DOHH2 (cell line): ENCODE results near the gene IFNA5.

Source experiments
- H3F3A ChIP-seq: fragments of 200-600 bp; sonication (generic), shearing (Covaris generic); 2 replicates; pipeline ENCODE4 v1.6.0; 2016; ENCODE audit warnings: antibody characterized with exemption, mild to moderate bottlenecking; ENCODE audit not compliant: control insufficient read depth, insufficient read depth
- H3K27ac ChIP-seq: fragments of 200-600 bp; sonication (generic); 2 replicates; pipeline ENCODE4 v1.5.1; 2014; ENCODE audit warnings: low read depth, mild to moderate bottlenecking, low read length, moderate library complexity
- H3K27me3 ChIP-seq: fragments of 200-600 bp; sonication (generic); 2 replicates; pipeline ENCODE4 v1.6.1; 2014; ENCODE audit warnings: mild to moderate bottlenecking, low read length, mixed read lengths; ENCODE audit not compliant: control insufficient read depth
- H3K36me3 ChIP-seq: fragments of 200-600 bp; sonication (generic); 2 replicates; pipeline ENCODE4 v1.6.1; 2014; ENCODE audit warnings: mild to moderate bottlenecking, low read length, moderate library complexity, mixed read lengths; ENCODE audit not compliant: control insufficient read depth
- H3K4me1 ChIP-seq: fragments of 200-600 bp; sonication (generic); 2 replicates; pipeline ENCODE4 v1.6.1; 2014; ENCODE audit warnings: mild to moderate bottlenecking, low read length, mixed read lengths; ENCODE audit not compliant: control insufficient read depth
- H3K4me2 ChIP-seq: fragments of 200-600 bp; sonication (generic); 2 replicates; pipeline ENCODE4 v1.6.0; 2014; ENCODE audit warnings: mild to moderate bottlenecking, low read length, moderate library complexity
- H3K4me3 ChIP-seq: fragments of 200-600 bp; sonication (generic); 2 replicates; pipeline ENCODE4 v1.5.1; 2014; ENCODE audit warnings: mild to moderate bottlenecking, low read length, mixed read lengths
- H3K79me2 ChIP-seq: fragments of 200-600 bp; sonication (generic); 2 replicates; pipeline ENCODE4 v1.6.1; 2014; ENCODE audit warnings: mild to moderate bottlenecking, low read length, mixed read lengths; ENCODE audit not compliant: control insufficient read depth
- H3K9me2 ChIP-seq: fragments of 200-600 bp; sonication (generic); replicated peaks from 2 replicates; pipeline ENCODE4 v1.6.1; 2014; ENCODE audit warnings: mild to moderate bottlenecking, low read length, mixed read lengths; ENCODE audit not compliant: control insufficient read depth
- H3K9me3 ChIP-seq: fragments of 200-600 bp; sonication (generic); 2 replicates; pipeline ENCODE4 v1.6.1; 2014; ENCODE audit warnings: antibody characterized with exemption, low read length, mixed read lengths; ENCODE audit not compliant: control insufficient read depth, insufficient read depth
- H4K20me1 ChIP-seq: fragments of 200-600 bp; sonication (generic); 2 replicates; pipeline ENCODE4 v1.6.0; 2014; ENCODE audit warnings: low read depth, mild to moderate bottlenecking, antibody characterized with exemption, low read length, moderate library complexity; ENCODE audit not compliant: control insufficient read depth, insufficient read depth
- EZH2phosphoT487 ChIP-seq: fragments of 200-600 bp; sonication (generic); IDR thresholded peaks from 2 replicates; pipeline ENCODE4 v1.6.1; 2017; ENCODE audit warnings: borderline replicate concordance, mild to moderate bottlenecking, antibody characterized with exemption, low read length, moderate library complexity, mixed read lengths
- TF ChIP-seq, protein P1 (sequence below): fragments of 200-600 bp; sonication (generic); IDR thresholded peaks from one replicate; pipeline ENCODE4 v1.5.1; 2014; ENCODE audit warnings: antibody characterized with exemption, mild to moderate bottlenecking, low read depth, low read length; ENCODE audit not compliant: poor library complexity, severe bottlenecking

IFNA5 gene

DNA sequence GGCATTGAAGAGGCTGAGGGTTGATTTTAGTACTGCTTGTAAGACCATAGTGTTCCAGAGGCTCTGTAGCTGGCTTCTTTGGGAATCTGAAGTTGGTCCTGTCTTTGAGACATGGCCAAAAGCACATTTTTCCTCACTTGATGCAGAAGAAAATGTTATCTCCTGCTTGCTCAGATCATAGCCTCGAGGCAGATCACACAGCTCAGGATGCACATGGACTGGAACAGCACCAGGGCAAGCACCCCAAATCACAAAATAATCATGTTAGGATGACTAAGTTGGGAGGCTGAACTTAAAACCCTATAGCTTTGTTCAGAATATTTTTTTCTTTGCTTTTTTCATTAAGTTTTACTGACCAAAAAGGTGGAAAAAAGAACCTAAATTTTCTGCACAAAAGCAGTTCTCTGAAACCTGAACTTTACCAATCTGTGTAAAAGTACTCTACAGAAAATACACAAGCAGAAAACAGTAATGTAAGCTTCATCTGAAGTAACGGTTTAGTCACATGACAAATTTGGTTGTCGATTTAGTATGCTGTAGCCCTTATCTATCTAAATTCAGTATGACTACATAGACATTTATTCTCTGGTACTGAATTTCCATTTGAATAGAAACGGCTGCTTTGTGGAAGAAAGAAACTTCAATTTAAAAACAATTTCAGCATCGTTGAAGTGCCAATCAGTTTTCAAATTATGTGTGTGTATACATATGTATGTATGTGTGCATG, 26.7 kb upstream of the IFNA5 start:
- Histone ChIP-seq H3F3A (peaks cover 4% of the 10 kb centered on the region; the same call in 1 of the 2 replicates), H3K9me3 (no peaks in the 10 kb centered on the region), H3K4me1 (peaks cover 40% of the 10 kb centered on the region), H3K4me2 (peak overlapping the region; percentile 85), H4K20me1 (peaks cover 19% of the 10 kb centered on the region; the same call in 1 of the 2 replicates), H3K27ac (no peak overlapping the region), H3K27me3 (no peaks in the 10 kb centered on the region), H3K36me3 (peaks cover 48% of the 10 kb centered on the region), H3K9me2 (no peaks in the 10 kb centered on the region), H3K79me2 (peaks cover 81% of the 10 kb centered on the region), H3K4me3 (peak overlapping the region; percentile 5; the same call in 1 of the 2 replicates)
- TF ChIP-seq, protein P1, sequence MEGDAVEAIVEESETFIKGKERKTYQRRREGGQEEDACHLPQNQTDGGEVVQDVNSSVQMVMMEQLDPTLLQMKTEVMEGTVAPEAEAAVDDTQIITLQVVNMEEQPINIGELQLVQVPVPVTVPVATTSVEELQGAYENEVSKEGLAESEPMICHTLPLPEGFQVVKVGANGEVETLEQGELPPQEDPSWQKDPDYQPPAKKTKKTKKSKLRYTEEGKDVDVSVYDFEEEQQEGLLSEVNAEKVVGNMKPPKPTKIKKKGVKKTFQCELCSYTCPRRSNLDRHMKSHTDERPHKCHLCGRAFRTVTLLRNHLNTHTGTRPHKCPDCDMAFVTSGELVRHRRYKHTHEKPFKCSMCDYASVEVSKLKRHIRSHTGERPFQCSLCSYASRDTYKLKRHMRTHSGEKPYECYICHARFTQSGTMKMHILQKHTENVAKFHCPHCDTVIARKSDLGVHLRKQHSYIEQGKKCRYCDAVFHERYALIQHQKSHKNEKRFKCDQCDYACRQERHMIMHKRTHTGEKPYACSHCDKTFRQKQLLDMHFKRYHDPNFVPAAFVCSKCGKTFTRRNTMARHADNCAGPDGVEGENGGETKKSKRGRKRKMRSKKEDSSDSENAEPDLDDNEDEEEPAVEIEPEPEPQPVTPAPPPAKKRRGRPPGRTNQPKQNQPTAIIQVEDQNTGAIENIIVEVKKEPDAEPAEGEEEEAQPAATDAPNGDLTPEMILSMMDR = no peak
- TF ChIP-seq EZH2phosphoT487 = no peak

DNA sequence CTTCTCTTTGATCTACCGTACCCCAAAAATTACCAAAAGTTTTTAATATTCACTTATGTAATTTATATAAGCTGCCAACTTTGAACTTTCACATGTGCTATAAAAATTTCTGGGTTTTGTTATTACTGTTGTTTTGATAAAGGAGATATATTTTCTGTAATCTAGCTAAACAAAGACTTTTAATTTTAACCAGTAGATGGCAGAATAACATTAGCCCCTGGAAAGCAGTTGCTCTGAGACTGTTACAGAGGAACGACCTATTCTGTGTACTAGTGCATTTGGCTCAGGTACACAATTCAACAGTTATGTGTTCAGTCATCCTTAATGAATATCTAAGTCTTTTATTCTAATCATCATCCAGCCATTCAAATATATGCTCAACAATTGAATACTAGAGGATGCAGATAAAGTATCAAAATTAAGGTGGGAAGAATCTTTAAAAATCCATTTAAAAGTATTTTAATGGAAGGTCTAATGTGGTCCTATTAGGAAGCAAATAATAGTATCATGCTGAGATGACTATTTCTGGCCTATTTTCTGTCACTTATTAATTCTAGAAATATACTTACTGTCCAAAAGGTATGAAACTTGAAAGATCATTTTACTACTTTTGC, 21.5 kb upstream of the IFNA5 start:
- H3K9me2 ChIP-seq = no peaks in the 10 kb centered on the region
- peaks cover 10% of the 10 kb centered on the region; the same call in 1 of the 2 replicates for H4K20me1 ChIP-seq
- H3F3A ChIP-seq = peaks cover 5% of the 10 kb centered on the region; the same call in 1 of the 2 replicates
- peaks cover 2% of the 10 kb centered on the region for H3K4me1 ChIP-seq
- H3K79me2 ChIP-seq = peaks cover 57% of the 10 kb centered on the region
- peaks cover 41% of the 10 kb centered on the region for H3K36me3 ChIP-seq
- H3K27me3 ChIP-seq = no peaks in the 10 kb centered on the region
- no peaks in the 10 kb centered on the region for H3K9me3 ChIP-seq
- no peak overlapping the region for H3K27ac ChIP-seq
- H3K4me2 ChIP-seq = no peak overlapping the region
- H3K4me3 ChIP-seq = no peak overlapping the region
- TF ChIP-seq EZH2phosphoT487 = no peak
- TF ChIP-seq, protein P1 = peak; percentile 66

DNA sequence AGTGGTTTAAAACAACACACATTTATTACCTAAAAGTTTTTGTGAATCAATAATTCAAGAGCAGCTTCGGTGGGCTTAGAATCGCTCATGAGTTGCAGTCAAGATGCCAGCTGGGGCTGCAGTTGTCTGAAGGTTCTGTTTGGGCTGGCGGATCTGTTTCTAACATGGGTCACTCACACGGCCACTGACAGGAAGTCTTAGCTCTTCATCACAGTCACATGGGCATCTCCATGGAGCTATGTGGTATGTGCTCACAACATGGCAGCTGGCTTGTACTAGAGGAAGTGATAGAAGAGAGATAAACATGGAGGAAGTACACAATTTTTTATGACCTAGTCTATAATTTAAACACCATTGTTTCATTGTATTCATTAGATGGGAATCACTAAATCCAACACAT, 18.9 kb upstream of the IFNA5 start:
- H3K9me3 ChIP-seq = no peaks in the 10 kb centered on the region
- no peak overlapping the region for H3K4me2 ChIP-seq
- H3K27ac ChIP-seq = no peak overlapping the region
- H4K20me1 ChIP-seq = peaks cover 10% of the 10 kb centered on the region; the same call in 1 of the 2 replicates
- H3K36me3 ChIP-seq = peaks cover 26% of the 10 kb centered on the region
- peaks cover 5% of the 10 kb centered on the region; the same call in 1 of the 2 replicates for H3F3A ChIP-seq
- no peaks in the 10 kb centered on the region for H3K9me2 ChIP-seq
- TF ChIP-seq EZH2phosphoT487 = no peak
- TF ChIP-seq, protein P1 = no peak
- H3K27me3 ChIP-seq = no peaks in the 10 kb centered on the region
- H3K79me2 ChIP-seq = peaks cover 32% of the 10 kb centered on the region
- no peaks in the 10 kb centered on the region for H3K4me1 ChIP-seq
- no peak overlapping the region for H3K4me3 ChIP-seq
